ENCODE data around the gene CNIH3.

CNIH3 gene

GRCh38 chr1:224739997-224740684 is 124.0 kb downstream of the CNIH3 start:
- Histone ChIP-seq H3K4me1 (ENCODE audit: insufficient read depth, low read length, severe bottlenecking) (no peaks in the 10 kb centered on the region), H3K79me2 (ENCODE audit: insufficient read depth, low read length) (no peaks in the 10 kb centered on the region), H3K4me3 (ENCODE audit: low read depth, low read length, poor library complexity, severe bottlenecking) (no peak overlapping the region), H3K9me3 (ENCODE audit: low read length) (no peaks in the 10 kb centered on the region), H3K9me2 (ENCODE audit: low read depth, low read length) (no peaks in the 10 kb centered on the region), H3K27me3 (ENCODE audit: insufficient read depth, low read length) (no peaks in the 10 kb centered on the region), H3K27ac (ENCODE audit: low read depth, low read length, poor library complexity, severe bottlenecking) (no peak overlapping the region), H3F3A (ENCODE audit: insufficient read depth, low read length) (no peaks in the 10 kb centered on the region), H3K4me2 (ENCODE audit: low read length) (no peak overlapping the region), H3K9ac (ENCODE audit: low read length) (no peak overlapping the region), H2AFZ (ENCODE audit: low read length) (no peak overlapping the region), H4K20me1 (ENCODE audit: insufficient read depth, low read length) (no peaks in the 10 kb centered on the region), H3K36me3 (ENCODE audit: insufficient read depth, low read length) (no peaks in the 10 kb centered on the region)
- TF ChIP-seq CTCF (IDR thresholded peaks at IDR 0.05; ENCODE audit: low read length) = no peak
- no peak for TF ChIP-seq EZH2 (IDR thresholded peaks at IDR 0.05; ENCODE audit: borderline replicate concordance, low read length)

- H3F3A ChIP-seq (ENCODE audit: insufficient read depth, low read length) = no peaks in the 10 kb centered on the region
- no peak overlapping the region for H2AFZ ChIP-seq (ENCODE audit: low read length)
- H3K4me1 ChIP-seq (ENCODE audit: insufficient read depth, low read length, severe bottlenecking) = no peaks in the 10 kb centered on the region
- no peak overlapping the region for H3K4me2 ChIP-seq (ENCODE audit: low read length)
- H3K4me3 ChIP-seq (ENCODE audit: low read depth, low read length, poor library complexity, severe bottlenecking) = no peak overlapping the region
- no peaks in the 10 kb centered on the region for H3K79me2 ChIP-seq (ENCODE audit: insufficient read depth, low read length)
- no peaks in the 10 kb centered on the region for H3K9me2 ChIP-seq (ENCODE audit: low read depth, low read length)
- no peaks in the 10 kb centered on the region for H3K27me3 ChIP-seq (ENCODE audit: insufficient read depth, low read length)
- H4K20me1 ChIP-seq (ENCODE audit: insufficient read depth, low read length) = no peaks in the 10 kb centered on the region
- no peak overlapping the region for H3K27ac ChIP-seq (ENCODE audit: low read depth, low read length, poor library complexity, severe bottlenecking)
- no peak for TF ChIP-seq EZH2 (IDR thresholded peaks at IDR 0.05; ENCODE audit: borderline replicate concordance, low read length)
- no peak for TF ChIP-seq CTCF (IDR thresholded peaks at IDR 0.05; ENCODE audit: low read length)
- H3K36me3 ChIP-seq (ENCODE audit: insufficient read depth, low read length) = no peaks in the 10 kb centered on the region
- H3K9ac ChIP-seq (ENCODE audit: low read length) = no peak overlapping the region
- no peaks in the 10 kb centered on the region for H3K9me3 ChIP-seq (ENCODE audit: low read length)
These were observed 124.6 kb downstream of the CNIH3 start for GRCh38 chr1:224740685-224741052.

- Histone ChIP-seq H3K9me2 (ENCODE audit: low read depth, low read length) (no peaks in the 10 kb centered on the region), H4K20me1 (ENCODE audit: insufficient read depth, low read length) (no peaks in the 10 kb centered on the region), H3F3A (ENCODE audit: insufficient read depth, low read length) (no peaks in the 10 kb centered on the region), H3K27ac (ENCODE audit: low read depth, low read length, poor library complexity, severe bottlenecking) (no peak overlapping the region), H3K4me3 (ENCODE audit: low read depth, low read length, poor library complexity, severe bottlenecking) (no peak overlapping the region), H2AFZ (ENCODE audit: low read length) (no peak overlapping the region), H3K4me2 (ENCODE audit: low read length) (no peak overlapping the region), H3K9ac (ENCODE audit: low read length) (no peak overlapping the region), H3K9me3 (ENCODE audit: low read length) (no peaks in the 10 kb centered on the region), H3K79me2 (ENCODE audit: insufficient read depth, low read length) (no peaks in the 10 kb centered on the region), H3K36me3 (ENCODE audit: insufficient read depth, low read length) (no peaks in the 10 kb centered on the region), H3K27me3 (ENCODE audit: insufficient read depth, low read length) (no peaks in the 10 kb centered on the region; the same call in 1 of the 2 replicates), H3K4me1 (ENCODE audit: insufficient read depth, low read length, severe bottlenecking) (no peaks in the 10 kb centered on the region)
- TF ChIP-seq EZH2 (IDR thresholded peaks at IDR 0.05; ENCODE audit: borderline replicate concordance, low read length) = no peak
- no peak for TF ChIP-seq CTCF (IDR thresholded peaks at IDR 0.05; ENCODE audit: low read length)
These were observed 126.2 kb downstream of the CNIH3 start for GRCh38 chr1:224742349-224742748.

All from OCI-LY1 (cell line).